Activated T-cell treated with anti-CD3 and anti-CD28 coated beads for 48 hours (primary cell): ENCODE measurements around the gene ANGPTL7.

Experiments
- DNase-seq: peaks from one replicate; pipeline ENCODE4 v3.0.0-alpha.2; 2020; ENCODE audit warnings: low read depth

ANGPTL7 gene

DNA sequence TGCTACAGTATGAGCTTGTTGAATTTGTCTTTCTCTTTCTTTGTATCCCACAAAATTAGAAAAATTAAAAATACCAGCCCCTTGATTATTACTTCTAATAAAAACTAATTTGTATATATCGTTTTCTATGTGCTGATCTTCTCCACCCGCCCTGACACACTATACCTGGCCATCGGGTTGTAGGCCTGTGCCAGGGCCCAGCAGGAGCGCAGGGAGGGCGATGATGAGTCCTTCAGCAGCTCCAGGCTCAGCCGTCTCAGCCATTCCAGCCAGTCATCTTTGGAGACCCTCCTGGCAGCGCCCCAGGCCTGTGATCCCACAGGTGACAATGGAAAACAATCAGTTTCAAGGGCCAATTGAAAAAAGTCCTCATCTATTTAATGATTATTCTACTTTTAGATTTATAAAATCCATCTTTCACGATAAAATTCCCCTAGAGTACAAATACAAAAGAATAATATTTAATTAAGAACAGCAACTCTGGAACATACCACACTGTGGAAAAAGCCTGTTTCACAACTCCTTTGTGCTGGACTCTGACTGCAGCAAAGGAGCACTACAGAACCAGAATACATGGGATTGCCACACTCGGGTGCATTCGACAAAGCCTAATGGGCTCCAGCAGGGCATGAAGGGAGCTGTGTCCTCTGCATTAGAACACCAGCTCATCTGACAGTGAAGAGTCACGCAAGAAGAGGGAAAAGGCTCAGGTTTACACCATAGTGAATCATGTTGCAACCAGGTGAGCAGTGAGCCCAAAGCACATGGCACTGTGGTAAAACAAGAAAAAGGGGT lies 15.4 kb downstream of the ANGPTL7 start:
- DNase-seq, result no peak

DNA sequence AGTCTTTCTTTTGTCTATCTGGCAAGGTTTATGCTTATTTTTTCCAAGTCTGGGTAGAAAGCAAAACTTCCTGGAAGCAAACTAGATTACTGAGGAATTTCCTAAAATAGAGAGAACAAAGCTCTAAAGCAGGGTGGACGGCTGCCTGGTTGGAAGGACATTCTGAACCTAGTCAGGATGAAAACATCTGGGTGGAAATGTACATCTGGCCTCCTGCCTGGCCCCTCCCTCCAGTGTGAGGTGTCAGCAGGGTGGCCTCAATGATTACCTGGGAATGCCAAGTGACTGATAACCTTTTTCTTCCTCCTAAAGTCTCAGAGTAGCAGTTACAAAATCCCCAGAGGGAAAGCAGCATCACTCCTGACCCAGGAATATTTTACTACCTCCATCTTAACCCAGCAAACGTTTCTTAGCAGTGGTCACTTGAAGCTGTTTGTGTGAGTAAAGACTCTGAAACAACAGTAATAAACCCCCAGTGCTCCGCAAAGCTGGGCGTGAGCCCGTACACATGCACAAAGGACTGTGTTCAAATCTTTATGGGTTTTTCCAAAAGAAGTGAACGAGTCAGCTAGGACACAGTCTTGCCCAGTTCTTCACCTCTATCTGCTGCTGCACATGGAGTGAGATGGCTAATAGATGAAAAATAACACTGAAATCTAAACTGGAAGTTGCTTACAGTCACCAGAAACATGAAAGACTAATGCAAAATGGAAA lies 18.9 kb downstream of the ANGPTL7 start:
- DNase-seq, result no peak

DNA sequence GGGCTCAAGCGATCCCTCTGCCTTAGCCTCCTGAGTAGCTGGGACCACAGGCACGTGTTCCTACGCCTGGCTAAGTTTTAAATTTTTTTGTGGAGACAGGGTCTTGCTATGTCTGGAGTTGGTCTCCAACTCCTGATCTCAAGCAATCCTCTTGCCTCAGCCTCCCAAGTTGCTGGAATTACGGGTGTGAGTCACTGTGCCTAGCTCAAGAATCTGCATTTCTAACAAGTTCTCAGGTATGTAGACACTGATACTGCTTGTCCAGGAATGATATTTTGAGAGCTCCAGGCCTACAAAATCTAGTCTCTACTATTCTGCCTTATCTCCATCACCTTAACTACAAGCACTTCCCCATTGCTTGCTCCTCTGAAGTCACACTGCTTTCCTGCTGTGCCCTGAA lies 22.3 kb downstream of the ANGPTL7 start:
- DNase-seq, result no peak

DNA sequence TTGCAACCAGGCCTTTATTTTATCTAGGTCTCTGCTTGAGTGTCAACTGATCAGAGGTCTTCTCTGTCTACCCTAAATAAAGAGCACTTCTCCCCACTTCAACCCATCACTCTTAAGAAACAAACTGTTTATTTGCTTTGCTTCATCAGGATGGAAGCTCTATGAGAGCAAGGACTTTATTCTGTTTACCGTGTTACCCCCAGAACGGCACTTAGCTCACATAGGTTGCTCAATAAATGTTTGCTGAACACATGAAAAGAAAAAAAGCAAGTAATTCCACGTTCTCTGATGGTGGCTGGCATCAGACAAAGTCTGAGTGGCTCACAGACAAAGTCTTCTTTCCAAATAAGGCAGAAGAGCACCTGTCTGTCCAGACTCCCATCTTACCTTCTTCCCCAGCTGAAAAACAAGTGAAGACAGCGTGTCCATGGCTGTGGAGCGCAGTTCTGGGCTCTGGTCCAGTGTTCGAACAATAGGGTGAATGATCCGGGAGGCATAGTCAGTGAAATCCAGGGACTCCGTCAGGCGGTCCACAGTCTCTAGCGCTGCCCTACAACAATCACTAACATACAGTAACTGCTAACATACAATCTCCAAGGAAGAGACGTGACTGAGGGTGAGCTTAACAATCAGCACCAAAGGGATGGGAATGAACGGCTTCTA lies 22.9 kb downstream of the ANGPTL7 start:
- no peak for DNase-seq

DNA sequence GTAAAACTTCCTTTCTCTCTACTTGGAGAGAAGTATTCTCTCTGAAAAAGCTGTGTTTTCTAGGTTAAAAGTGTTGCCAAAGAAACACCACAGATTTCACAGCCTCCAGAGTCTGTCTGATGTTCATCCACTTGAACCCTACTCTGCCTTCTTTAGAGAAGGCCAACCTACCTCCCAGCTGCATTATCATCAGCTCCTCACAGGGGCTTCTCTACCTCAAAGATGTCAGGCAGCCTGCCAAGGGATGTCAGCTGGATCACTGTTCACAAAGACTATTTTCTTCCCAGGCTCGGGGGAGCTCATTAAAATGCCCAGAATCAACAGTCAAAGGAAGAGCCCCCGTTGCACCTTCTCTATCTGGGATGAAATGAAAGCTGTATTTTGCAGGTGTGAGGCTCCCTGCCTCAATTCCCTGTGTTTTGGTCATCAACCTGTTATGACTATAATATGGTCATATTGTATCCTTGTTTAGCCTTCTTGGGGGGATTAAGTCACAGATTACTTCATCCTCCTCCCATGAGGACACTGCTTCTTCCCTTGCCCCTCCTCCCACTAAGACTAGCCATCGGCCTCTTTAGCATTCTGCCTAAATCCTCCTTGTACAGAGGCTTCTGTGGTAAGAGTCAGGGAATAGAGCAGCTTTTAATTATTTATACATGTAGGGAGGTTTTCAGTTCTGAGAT lies 25.7 kb downstream of the ANGPTL7 start:
- no peak for DNase-seq

DNA sequence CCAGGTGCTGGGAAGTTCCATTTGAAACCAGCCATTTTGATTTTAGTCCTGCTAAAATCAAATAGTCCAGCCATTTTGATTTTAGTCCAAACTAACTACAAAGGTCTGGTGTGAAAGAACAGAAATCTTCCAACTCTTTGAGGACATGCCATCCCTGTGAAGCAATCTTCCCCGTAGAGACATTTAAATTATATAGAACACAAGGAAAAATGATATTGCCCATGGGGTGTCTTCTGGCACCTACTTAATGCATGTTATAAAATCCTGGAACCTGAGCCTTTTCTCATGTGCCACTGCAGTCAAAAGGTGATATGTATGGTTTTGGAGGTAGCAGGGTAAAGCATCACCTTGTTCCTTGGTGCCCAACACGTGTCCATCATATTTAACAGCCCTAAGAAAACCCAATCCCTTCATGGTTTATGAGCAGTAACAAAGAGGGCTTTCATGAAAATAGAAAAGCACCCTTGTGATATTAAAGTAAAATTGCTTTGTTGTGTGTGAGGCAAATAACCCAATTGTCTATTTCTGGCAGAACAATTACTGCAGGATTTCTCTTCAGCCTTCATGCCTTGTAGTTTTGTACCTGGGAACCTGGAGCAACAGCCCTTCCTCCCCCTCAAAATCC lies 26.3 kb downstream of the ANGPTL7 start:
- DNase-seq, result no peak

DNA sequence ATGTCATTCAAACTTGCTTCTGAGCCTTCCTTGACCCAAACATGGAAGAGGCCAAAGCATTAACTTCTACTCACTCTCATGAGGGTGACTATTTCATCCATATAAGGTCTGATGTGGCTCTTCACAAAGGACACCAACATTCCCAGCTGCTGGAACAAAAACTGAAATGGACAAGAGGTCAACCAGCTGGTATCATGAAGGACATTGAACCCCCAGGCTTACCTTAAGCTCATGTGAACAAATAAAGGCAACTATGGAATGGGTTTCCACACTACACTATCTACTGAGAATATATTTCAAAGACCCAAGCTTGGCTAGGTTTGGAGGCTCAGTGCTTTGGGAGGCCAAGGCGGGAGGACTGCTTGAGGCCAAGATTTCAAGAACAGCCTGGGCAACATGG lies 26.9 kb downstream of the ANGPTL7 start:
- no peak for DNase-seq

DNA sequence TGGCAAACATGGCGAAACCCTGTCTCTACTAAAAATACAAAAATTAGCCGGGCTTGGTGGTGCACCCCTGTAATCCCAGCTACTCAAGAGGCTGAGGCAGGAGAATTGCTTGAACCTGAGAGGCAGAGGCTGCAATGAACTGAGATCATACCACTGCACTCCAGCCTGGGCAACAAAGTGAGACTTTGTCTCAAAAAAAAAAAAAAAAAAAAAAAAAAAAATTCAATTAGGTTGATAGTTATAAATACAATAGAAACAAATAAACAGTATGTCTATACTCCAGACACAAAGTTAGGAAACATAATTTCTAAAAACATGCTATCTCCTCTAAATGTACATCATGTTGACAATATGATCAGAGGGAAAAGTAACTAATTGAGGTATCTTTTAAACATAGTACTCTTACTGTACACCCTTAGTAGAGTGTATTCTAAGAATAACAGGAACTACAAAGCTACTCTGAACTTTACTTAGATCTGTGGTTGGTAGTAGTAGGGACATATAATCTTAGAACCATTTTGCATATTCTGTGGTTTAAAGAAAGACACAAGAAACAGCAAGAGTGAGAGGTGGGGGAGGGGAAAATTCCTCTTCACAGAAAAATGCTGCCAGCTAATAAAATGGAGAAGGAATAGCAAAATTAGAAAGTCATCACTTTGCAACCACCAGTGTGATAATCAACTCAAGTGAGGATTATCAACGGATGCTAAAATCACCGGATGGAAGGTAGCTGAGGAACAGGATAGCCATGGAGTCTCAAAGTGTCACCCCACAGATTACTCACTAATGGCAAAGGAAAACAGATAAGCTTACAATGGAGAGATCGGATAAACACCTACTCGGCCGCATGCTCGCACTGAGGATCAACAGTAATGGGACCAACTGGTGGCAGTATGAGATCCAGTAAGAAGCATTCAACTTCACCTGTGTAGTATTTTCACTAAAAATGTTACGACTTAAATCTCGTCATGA lies 38.2 kb downstream of the ANGPTL7 start:
- DNase-seq, result no peak

DNA sequence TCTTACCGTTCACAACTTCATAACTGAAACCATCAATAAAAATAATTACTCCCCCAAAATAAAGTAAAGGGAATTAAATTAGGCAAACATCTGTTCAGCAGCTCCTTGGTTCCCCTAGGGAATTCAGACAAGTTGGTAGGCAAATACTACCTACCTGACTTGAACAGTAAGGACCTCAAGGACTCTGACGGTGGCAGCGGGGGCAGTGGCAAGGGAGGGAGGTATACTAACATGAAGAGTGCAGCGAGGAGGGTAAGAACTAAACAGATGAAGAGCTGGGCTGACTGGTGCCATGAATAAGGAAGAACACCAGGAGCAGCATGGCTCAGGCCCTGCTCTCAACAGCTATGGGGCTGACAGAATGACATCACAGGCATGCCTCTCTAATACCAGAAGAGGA lies 40.0 kb downstream of the ANGPTL7 start:
- no peak for DNase-seq

DNA sequence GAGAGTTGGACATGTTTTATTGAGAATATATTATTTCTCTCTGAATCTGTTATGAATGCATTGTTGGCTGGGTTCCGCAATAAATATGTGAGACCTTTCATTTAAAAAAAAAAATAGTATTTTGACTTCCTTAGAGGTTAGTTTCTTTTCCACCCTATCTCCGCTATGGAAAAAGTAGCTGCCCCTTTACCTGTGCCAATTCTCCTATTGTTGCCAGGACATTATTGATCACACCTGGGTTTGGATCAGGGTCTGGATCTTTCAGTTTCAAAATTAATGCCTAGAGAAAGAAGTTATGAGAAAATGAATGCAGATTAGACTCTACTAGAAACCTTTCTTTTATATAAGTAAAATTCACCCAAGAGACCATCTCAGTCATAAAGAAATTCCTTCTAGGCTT lies 44.1 kb downstream of the ANGPTL7 start:
- DNase-seq, result no peak

DNA sequence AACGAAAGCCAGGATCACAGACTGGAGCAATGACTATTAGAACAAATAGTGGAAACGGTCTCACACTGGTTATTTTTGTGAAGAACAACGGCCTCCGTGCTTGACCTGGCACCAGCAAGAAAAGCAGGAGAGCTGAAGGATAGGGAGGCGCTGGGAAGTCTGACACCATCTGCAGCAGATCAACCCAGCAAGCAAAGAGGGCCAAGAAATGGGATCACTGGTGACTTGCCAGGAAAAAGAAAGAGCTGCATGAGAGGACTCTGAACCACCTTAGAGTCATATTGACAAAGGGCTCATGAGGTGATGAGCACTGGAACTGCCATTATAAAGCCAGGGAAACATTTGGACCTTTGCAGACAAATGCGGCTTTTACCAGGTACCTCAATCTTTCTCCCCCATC lies 48.2 kb downstream of the ANGPTL7 start:
- no peak for DNase-seq

DNA sequence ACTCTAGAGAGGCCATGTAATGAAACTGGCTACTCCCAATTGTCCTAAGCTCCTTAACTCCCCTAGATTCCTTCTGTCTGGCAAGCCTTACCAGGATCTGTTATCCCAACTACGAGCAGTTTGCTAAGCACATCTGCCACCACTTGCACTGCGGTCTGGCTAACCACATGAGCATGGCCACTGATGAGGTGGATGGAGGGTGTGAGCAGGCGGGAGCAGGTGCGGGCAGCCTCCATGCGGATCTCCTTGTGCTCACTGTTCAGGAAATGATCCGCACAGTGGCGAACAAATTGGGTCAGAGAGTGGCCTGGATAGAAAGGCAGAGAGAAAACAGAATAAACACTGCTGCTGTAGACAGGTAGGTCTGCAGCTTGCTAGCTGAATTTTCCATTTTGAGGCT lies 49.2 kb downstream of the ANGPTL7 start:
- DNase-seq, result no peak

DNA sequence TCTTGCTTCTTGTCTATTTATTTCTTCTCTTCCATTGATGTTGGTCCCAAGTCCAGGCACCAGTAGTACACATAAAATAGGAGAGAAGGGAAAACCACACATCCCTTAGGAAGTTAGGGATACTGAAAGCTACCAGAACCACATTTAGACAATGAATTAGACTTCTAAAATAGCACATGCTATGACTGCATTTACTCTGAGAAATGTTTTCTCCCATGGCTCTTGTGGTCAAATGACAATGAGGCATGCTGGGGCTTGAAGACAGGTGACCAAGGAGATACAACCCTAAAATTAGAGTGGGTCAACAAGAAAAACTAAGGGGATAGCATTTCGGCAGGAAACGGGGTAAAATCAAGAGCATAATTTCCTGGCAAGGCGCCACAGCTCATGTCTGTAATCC lies 56.1 kb downstream of the ANGPTL7 start:
- no peak for DNase-seq
